ENCODE results near the gene SORL1.

SORL1 gene

GRCh38 chr11:121426476-121427399, 25.4 kb upstream of the SORL1 start:
- no peak for DNase-seq

GRCh38 chr11:121427400-121427744, 24.7 kb upstream of the SORL1 start:
- DNase-seq = no peak

- DNase-seq = no peak
These were observed 22.6 kb upstream of the SORL1 start for GRCh38 chr11:121429556-121429955.

- no peak for DNase-seq
These were observed 20.1 kb upstream of the SORL1 start for GRCh38 chr11:121431820-121432526.

GRCh38 chr11:121435132-121435531, 17.0 kb upstream of the SORL1 start:
- DNase-seq = no peak

GRCh38 chr11:121435551-121436511, 16.3 kb upstream of the SORL1 start:
- no peak for DNase-seq

DNA sequence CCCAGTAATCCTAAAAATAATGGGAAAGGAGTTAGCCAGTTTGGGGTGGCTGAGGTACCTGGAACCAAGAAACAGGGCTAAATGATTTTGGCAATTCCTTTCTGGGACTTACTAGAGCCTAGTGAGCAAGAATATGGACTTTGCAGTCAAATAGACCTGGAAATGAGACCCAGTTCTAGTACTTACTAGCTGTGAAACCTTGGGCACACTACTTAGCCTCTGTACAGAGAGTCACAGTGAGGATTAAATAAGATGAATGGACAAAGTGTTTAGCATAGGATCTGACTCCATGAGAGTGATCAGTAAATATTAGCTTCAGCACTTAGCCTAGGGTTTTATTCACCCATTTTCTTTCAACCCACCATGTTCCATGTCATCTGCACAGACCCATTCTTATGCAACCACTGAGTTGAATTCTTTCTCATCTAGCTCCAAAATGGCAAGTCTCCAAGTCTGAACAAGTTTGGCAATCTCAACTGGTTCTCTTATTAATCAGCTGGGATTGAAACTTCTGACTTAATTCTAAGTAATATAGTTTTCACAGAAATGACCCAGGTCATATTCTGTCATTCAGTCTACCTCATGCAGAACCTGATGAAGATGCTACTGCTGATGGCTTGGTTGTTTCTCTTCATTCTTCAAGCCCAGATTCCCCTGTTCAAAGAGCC, 15.0 kb upstream of the SORL1 start:
- DNase-seq = no peak

GRCh38 chr11:121437686-121438078, 14.4 kb upstream of the SORL1 start:
- no peak for DNase-seq

DNA sequence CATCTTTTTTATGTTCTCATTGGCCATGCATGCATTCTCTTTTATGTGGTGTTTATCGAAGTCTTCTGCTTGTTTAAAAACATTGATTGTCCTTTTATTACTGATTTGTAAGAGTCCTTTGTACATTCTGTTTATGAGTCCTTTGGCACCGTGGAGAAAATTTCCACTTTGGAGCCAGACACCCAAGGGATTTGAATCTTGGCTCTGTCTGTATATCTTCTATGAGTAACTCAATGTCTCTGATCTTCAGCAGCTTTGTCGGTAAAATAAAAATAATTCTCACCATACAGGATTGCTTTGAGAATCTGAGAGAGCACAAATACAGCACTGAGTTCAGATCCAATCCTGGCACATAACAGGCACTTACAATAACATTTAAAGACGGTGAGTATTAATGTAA, 12.8 kb upstream of the SORL1 start:
- DNase-seq = no peak

DNA sequence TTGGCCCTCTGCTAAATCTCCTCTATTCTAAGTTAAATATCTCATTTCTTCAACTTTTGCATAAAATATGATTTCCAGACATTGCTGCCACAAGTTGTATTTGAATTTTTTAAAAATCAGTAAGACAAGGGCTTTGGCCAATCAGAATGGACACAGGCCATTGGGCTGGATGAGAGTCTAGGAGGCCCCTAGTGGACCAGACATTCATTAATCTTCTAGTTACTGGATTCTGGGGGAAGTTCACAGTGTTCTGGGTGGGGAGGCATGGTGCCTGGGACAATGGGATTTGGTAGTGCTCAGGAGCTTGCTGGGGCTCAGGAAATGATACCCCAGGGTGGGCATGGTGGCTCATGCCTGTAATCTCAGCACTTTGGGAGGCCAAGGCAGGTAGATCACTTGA, 12.4 kb upstream of the SORL1 start:
- no peak for DNase-seq

- no peak for DNase-seq
These were observed 10.6 kb upstream of the SORL1 start for GRCh38 chr11:121441521-121441920.

DNA sequence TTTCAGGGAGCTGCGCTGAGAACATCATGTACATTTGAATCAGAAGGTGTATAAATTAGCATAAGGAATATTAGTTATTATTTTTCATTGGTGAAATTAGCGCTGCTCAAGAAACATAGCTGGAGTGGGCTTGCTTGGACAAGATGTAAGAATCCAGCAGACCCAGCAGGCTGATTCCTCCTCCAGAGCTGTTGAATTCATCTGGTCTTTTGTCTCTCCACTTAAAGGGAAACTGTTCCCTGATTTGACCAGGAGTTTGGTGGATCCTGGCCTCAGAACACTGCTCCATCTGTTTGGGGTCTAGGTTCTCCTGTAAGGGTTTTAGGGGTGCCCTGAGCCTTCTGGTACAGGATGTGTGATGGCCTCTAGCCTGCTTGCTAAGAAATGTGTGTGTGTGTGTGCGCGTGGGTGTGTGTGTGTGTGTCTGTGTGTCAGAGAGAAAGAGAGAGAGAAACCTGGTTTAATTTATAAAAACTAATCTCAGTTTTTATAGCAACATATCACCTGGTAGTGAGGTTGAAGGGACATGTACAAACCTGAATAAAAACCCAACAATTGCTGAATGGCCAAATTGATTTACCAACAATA, 8.3 kb upstream of the SORL1 start:
- DNase-seq = no peak

- no peak for DNase-seq
These were observed 7.6 kb upstream of the SORL1 start for GRCh38 chr11:121444526-121444925.

DNA sequence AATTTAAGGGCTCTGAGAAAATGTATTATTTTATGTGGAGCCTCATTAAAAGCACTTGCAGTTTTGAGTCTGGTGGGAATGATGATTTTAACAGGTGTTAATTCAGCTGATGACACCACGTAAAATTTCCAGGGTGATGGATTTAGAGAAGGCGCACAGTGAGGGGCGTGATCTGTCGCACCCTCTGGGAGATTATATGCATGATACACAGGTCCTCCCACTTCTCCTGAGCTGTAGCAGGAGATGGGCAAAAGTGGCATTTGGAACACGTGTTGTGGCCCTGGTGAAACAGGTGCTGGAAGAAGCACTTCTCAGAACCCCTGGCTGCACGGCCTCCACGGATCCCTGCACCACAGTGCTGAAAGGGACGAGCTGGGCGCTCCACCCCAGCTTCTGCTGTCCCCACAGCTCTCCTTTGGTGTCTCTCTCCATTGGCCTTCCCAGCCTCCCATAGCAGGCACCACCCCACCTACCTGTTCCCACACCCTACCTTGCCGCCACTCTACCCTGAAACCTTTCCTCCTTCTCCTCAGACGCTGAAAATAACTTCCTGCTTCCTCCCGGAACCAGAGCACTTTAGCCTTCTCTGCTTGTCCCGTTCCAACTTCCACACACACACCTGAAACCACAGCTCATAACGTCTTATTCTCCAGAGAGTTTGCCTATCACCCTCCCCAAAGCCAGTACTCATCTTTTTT, 6.9 kb upstream of the SORL1 start:
- no peak for DNase-seq

DNA sequence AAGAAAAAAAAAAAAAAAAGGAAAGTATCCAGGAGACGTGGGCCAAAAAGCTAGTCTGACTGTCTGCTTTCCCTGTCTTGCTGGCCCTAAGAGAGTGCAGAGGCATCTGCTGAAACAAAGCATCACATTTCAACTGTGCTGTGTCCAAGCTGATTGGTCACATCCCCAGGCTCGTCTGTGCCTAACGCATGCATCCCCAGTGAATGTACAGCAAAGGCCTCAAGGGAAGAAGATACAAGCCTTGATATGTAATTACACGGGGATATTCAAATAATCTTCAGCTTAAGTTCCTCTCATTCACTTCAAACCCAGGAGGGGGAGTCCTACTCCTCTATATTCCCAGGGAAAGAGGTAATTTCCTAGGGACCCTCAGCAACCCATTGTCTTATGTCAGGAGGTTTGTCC, 5.4 kb upstream of the SORL1 start:
- DNase-seq = no peak

DNA sequence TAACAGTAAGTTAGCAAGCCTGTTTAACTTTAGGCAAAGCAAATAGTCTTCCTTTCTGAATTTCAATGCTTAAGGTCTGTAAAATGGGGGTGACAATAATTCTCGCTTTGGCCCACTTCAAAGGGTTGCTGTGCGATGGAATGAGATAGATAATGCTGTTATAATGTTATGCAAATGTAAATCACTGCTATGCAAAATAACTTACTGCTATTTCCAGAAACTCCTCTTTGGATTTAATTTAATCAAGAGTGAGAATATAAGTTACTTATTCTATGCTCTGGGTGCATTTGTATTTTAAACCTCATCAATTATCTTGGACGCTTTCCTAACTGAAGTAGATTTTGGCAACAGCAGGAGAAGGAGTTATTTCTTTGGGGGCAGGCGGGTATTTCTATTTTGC, 4.1 kb upstream of the SORL1 start:
- no peak for DNase-seq

- DNase-seq = no peak
These were observed 3.6 kb upstream of the SORL1 start for GRCh38 chr11:121448431-121448941.

DNA sequence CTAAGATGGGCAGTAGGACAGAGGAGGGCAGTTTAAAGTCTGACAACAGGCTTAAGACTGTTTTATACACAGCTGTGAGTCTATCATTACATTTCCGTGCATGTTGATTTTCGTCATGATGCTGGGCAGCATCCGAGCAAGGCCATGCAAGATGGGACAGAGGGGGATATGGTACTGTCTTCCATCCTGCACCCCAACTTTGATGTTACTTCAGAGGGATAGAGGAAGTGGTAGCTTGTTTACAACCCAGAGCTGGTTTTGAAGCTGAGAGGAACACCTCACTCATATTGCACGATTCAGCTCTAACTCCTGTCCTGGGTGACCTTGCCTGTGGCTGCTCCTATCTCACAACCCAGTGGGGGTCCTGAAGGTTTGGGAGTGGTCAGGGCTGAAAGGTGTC, 3.0 kb upstream of the SORL1 start:
- no peak for DNase-seq

GRCh38 chr11:121449626-121450025, 2.5 kb upstream of the SORL1 start:
- DNase-seq = no peak

- DNase-seq = no peak
These were observed 1.7 kb upstream of the SORL1 start for GRCh38 chr11:121450401-121450800.

Data from DMS153 (cell line).